IMR-90 (cell line): ENCODE data around the gene IFNA13. TPM values are rescaled to one million over a fixed set of nuclear protein-coding genes. Genes with fewer than 3 reads are reported as not detected.

Experiments
- ATAC-seq: fragments of 200-7000 bp; cut with Tn5 transposase; 2 replicates; pipeline ENCODE4 v1.9.1; 2020; ENCODE audit warnings: low read depth, mild to moderate bottlenecking, moderate library complexity
- BruUV-seq: library from RNA; stranded (reverse); fragments of 400-500 nt; replicated peaks from 2 replicates; lab custom pipeline; 2021; lab: Mats Ljungman, UMichigan
- CTCF ChIA-PET: fragments of 300-600 bp; formaldehyde crosslinking; extraction: SDS; loops from one replicate; lab custom pipeline; 2021; ENCODE audit warnings: antibody characterized with exemption; lab: Yijun Ruan, JAX
- POLR2A ChIA-PET: fragments of 300-600 bp; sonication (Branson Sonifier 250); formaldehyde crosslinking; loops from one replicate; lab custom pipeline; 2022; ENCODE audit warnings: antibody characterized with exemption; ENCODE audit not compliant: unreplicated experiment; lab: Charles Lee
- DNase-seq: peaks from one replicate; pipeline ENCODE4 v3.0.0; 2013
- H2AFZ ChIP-seq: replicated peaks from 2 replicates; pipeline ENCODE3; 2013; ENCODE audit warnings: low read length, mild to moderate bottlenecking; ENCODE audit not compliant: poor library complexity
- H2AK5ac ChIP-seq: 2 replicates; pipeline ENCODE4 v1.6.1; 2013; ENCODE audit warnings: low read depth, low read length, inconsistent platforms
- H2AK9ac ChIP-seq: replicated peaks from 2 replicates; pipeline ENCODE3; 2013; ENCODE audit warnings: mild to moderate bottlenecking, low read depth, low read length, moderate library complexity; ENCODE audit not compliant: poor library complexity
- H2BK120ac ChIP-seq: 2 replicates; pipeline ENCODE4 v1.6.1; 2013; ENCODE audit warnings: low read depth, low read length, inconsistent platforms
- H2BK15ac ChIP-seq: 3 replicates; pipeline ENCODE4 v1.6.1; 2013; ENCODE audit warnings: low read depth, low read length, inconsistent platforms
- H2BK20ac ChIP-seq: 2 replicates; pipeline ENCODE4 v1.6.1; 2013; ENCODE audit warnings: low read depth, mild to moderate bottlenecking, inconsistent platforms, low read length, moderate library complexity
- H2BK5ac ChIP-seq: 2 replicates; pipeline ENCODE4 v1.6.1; 2013; ENCODE audit warnings: mild to moderate bottlenecking, low read depth, low read length, inconsistent platforms; ENCODE audit not compliant: poor library complexity, severe bottlenecking
- H3K14ac ChIP-seq: replicated peaks from 2 replicates; pipeline ENCODE4 v1.6.1; 2013; ENCODE audit warnings: low read depth, low read length, inconsistent platforms
- H3K18ac ChIP-seq: 2 replicates; pipeline ENCODE4 v1.6.1; 2013; ENCODE audit warnings: low read depth, low read length, control low read depth
- H3K23ac ChIP-seq: 2 replicates; pipeline ENCODE4 v1.6.1; 2013; ENCODE audit warnings: low read depth, low read length, inconsistent platforms
- H3K27ac ChIP-seq: 2 replicates; pipeline ENCODE4 v1.5.1; 2013; ENCODE audit warnings: mild to moderate bottlenecking, control low read depth, low read length; ENCODE audit not compliant: insufficient read depth
- H3K27me3 ChIP-seq: 2 replicates; pipeline ENCODE4 v1.6.1; 2013; ENCODE audit warnings: low read length; ENCODE audit not compliant: control insufficient read depth, insufficient read depth
- H3K36me3 ChIP-seq: 2 replicates; pipeline ENCODE4 v1.6.1; 2013; ENCODE audit warnings: low read length, mixed read lengths; ENCODE audit not compliant: control insufficient read depth, insufficient read depth
- H3K4ac ChIP-seq: 2 replicates; pipeline ENCODE4 v1.6.1; 2013; ENCODE audit warnings: low read depth, low read length, inconsistent platforms
- H3K4me1 ChIP-seq: 2 replicates; pipeline ENCODE4 v1.6.1; 2013; ENCODE audit warnings: low read length, mixed read lengths; ENCODE audit not compliant: control insufficient read depth, insufficient read depth
- H3K4me2 ChIP-seq: 2 replicates; pipeline ENCODE4 v1.6.1; 2013; ENCODE audit warnings: low read depth, mild to moderate bottlenecking, control low read depth, low read length, moderate library complexity
- H3K4me3 ChIP-seq: 2 replicates; pipeline ENCODE4 v1.5.1; 2013; ENCODE audit warnings: low read depth, mild to moderate bottlenecking, control low read depth, low read length, moderate library complexity; ENCODE audit not compliant: insufficient read depth
- H3K56ac ChIP-seq: 2 replicates; pipeline ENCODE4 v1.6.1; 2013; ENCODE audit warnings: low read length, inconsistent platforms; ENCODE audit not compliant: insufficient read depth; ENCODE audit errors: extremely low read depth
- H3K79me1 ChIP-seq, 2 experiments: 2 replicates each; pipeline ENCODE4 v1.6.1; 2013; ENCODE audit warnings: low read length in 2 of 2, inconsistent platforms in 1 of 2, low read depth in 1 of 2
- H3K9ac ChIP-seq: 2 replicates; pipeline ENCODE4 v1.6.1; 2013; ENCODE audit warnings: low read depth, low read length, control low read depth
- H3K9me1 ChIP-seq: 2 replicates; pipeline ENCODE4 v1.6.1; 2013; ENCODE audit warnings: low read length, inconsistent platforms; ENCODE audit not compliant: insufficient read depth
- H3K9me3 ChIP-seq: 2 replicates; pipeline ENCODE4 v1.6.1; 2013; ENCODE audit warnings: low read length; ENCODE audit not compliant: control insufficient read depth, insufficient read depth
- H4K20me1 ChIP-seq: 2 replicates; pipeline ENCODE4 v1.6.1; 2013; ENCODE audit warnings: low read length, inconsistent platforms; ENCODE audit not compliant: insufficient read depth
- H4K5ac ChIP-seq: 2 replicates; pipeline ENCODE4 v1.6.1; 2013; ENCODE audit warnings: mild to moderate bottlenecking, low read depth, low read length, control low read depth
- H4K8ac ChIP-seq, 2 experiments: 2 replicates each; pipeline ENCODE4 v1.6.1; 2013; ENCODE audit warnings: low read depth in 2 of 2, low read length in 2 of 2, control low read depth in 1 of 2, inconsistent platforms in 1 of 2
- H4K91ac ChIP-seq: 2 replicates; pipeline ENCODE4 v1.6.1; 2013; ENCODE audit warnings: low read depth, low read length, inconsistent platforms; ENCODE audit not compliant: insufficient read depth
- CEBPB ChIP-seq: IDR thresholded peaks from 2 replicates; pipeline ENCODE4 v1.6.1; 2012; ENCODE audit warnings: low read depth, low read length, improper control_type of control experiment
- ELK1 ChIP-seq: fragments of 150-350 bp; IDR thresholded peaks from 2 replicates; pipeline ENCODE4 v1.6.1; 2016; ENCODE audit warnings: low read depth, mild to moderate bottlenecking, low read length, moderate library complexity, borderline replicate concordance
- FOS ChIP-seq: fragments of 150-350 bp; IDR thresholded peaks from 2 replicates; pipeline ENCODE4 v1.6.1; 2016; ENCODE audit warnings: low read depth, low read length
- MAZ ChIP-seq: IDR thresholded peaks from 2 replicates; pipeline ENCODE4 v1.6.1; 2012; ENCODE audit warnings: low read depth, mild to moderate bottlenecking, low read length, improper control_type of control experiment, moderate library complexity, borderline replicate concordance
- MXI1 ChIP-seq: IDR thresholded peaks from 2 replicates; pipeline ENCODE4 v1.6.1; 2012; ENCODE audit warnings: low read depth, mild to moderate bottlenecking, low read length, moderate library complexity, borderline replicate concordance
- NFE2L2 ChIP-seq: fragments of 150-350 bp; IDR thresholded peaks from 2 replicates; pipeline ENCODE4 v1.6.1; 2016; ENCODE audit warnings: low read depth, mild to moderate bottlenecking, low read length
- POLR2A ChIP-seq: IDR thresholded peaks from 2 replicates; pipeline ENCODE4 v1.6.1; 2012; ENCODE audit warnings: mild to moderate bottlenecking, low read depth, low read length
- RAD21 ChIP-seq: IDR thresholded peaks from 2 replicates; pipeline ENCODE4 v1.6.1; 2012; ENCODE audit warnings: low read length, improper control_type of control experiment
- RCOR1 ChIP-seq: IDR thresholded peaks from 2 replicates; pipeline ENCODE4 v1.6.1; 2012; ENCODE audit warnings: mild to moderate bottlenecking, low read length, improper control_type of control experiment; ENCODE audit not compliant: insufficient replicate concordance
- RFX5 ChIP-seq: IDR thresholded peaks from 2 replicates; pipeline ENCODE4 v1.8.0; 2012; ENCODE audit warnings: low read depth, mild to moderate bottlenecking, low read length, moderate library complexity
- USF2 ChIP-seq: fragments of 150-350 bp; IDR thresholded peaks from 2 replicates; pipeline ENCODE4 v1.6.1; 2017; ENCODE audit warnings: mild to moderate bottlenecking, antibody characterized with exemption, low read length, low read depth
- WGBS, 2 experiments: methylation state at CpG; one replicate each; pipeline versions ENCODE4 v1.1.5 to v1.1.7; 2013; ENCODE audit warnings: missing lambda C conversion rate in 2 of 2; ENCODE audit not compliant: insufficient read length in 1 of 2; ENCODE audit errors: extremely low coverage in 2 of 2; 5-methylcytosine and 5-hydroxymethylcytosine counted together
- dilution Hi-C: fragments of 300-500 bp; cut with HindIII; formaldehyde crosslinking; loops from one replicate; pipeline ENCODE4 v1.14.3; 2018; ENCODE audit warnings: low sequenced_read_pairs; ENCODE audit not compliant: unreplicated experiment
- in situ Hi-C: fragments of 300-500 bp; cut with MboI; formaldehyde crosslinking; loops from 3 replicates; pipeline ENCODE4 v1.14.3; 2019; ENCODE audit warnings: low sequenced_read_pairs, inconsistent platforms, mixed read lengths
- intact Hi-C: fragments of 100-400 bp; cut with micrococcal nuclease; formaldehyde crosslinking; loops from 2 replicates; pipeline ENCODE4 v1.10.0; 2022
- polyA plus RNA-seq, 3 experiments: library from polyadenylated mRNA; depleted of rRNA; stranded (reverse); fragments of >200 nt; gene quantifications; 2 replicates each; pipeline ENCODE4 v1.2.3, GENCODE V29; 2012; ENCODE audit warnings: low replicate concordance in 1 of 3
- total RNA-seq: library from RNA; depleted of rRNA; stranded (reverse); fragments of >200 nt; gene quantifications from 2 replicates; pipeline ENCODE4 v1.2.3, GENCODE V29; 2012

IFNA13 gene
- total and polyA plus RNA-seq, 2 of the 4 experiments (the other 2 are of a cell fraction) = not detected

GRCh38 chr9:21402386-21403251 lies 34.8 kb upstream of the IFNA13 start:
- Histone ChIP-seq H4K20me1 (no peaks in the 10 kb centered on the region), H2AFZ (peak overlapping the region; percentile 69), H3K27me3 (peaks cover 45% of the 10 kb centered on the region), H4K5ac (no peak overlapping the region), H2BK120ac (no peak overlapping the region), H2AK9ac (no peak overlapping the region), H3K4me1 (no peaks in the 10 kb centered on the region), H2BK15ac (no peak overlapping the region), H3K4ac (no peak overlapping the region), H3K36me3 (no peaks in the 10 kb centered on the region), H3K79me1 (no peaks in the 10 kb centered on the region), H2BK5ac (no peak overlapping the region), H3K27ac (no peak overlapping the region), H3K18ac (no peak overlapping the region), H3K4me3 (no peak overlapping the region), H3K9me1 (no peaks in the 10 kb centered on the region), H4K91ac (no peak overlapping the region), H3K14ac (no peak overlapping the region), H2BK20ac (no peak overlapping the region), H3K23ac (no peak overlapping the region), H3K9ac (no peak overlapping the region), H3K56ac (no peak overlapping the region), H2AK5ac (no peak overlapping the region), H3K4me2 (peak overlapping the region; percentile 79), H4K8ac (no peak overlapping the region), H3K9me3 (no peaks in the 10 kb centered on the region)
- intact Hi-C loops (no loop called here), dilution Hi-C loops (no loop called here), in situ Hi-C loops (no loop called here)
- POLR2A ChIA-PET = no interaction called here
- peak; percentile 48; the same call in 1 of the 2 replicates for ATAC-seq
- CTCF ChIA-PET = no interaction called here
- no peak for DNase-seq
- no TSS peak for BruUV-seq
- WGBS, 2 experiments = 4% methylated on average over 41 of the region's 53 CpGs; no CpG with 5 or more reads in 1 of the 2 experiments
- TF ChIP-seq RAD21 (no peak), USF2 (no peak), RCOR1 (no peak), NFE2L2 (no peak), POLR2A (no peak), MAZ (no peak), CEBPB (no peak), RFX5 (no peak), ELK1 (no peak), FOS (no peak), MXI1 (no peak)
